ENCODE measurements around the gene NFIA.

NFIA gene

GRCh38 chr1:61404597-61405376, 322.4 kb downstream of the NFIA start:
- no peak overlapping the region for H3K9ac ChIP-seq (ENCODE audit: low read length)
- H3K4me2 ChIP-seq (ENCODE audit: low read depth, low read length) = no peak overlapping the region
- no peaks in the 10 kb centered on the region for H3F3A ChIP-seq (ENCODE audit: insufficient read depth, low read length)
- peaks cover 1% of the 10 kb centered on the region for H3K4me1 ChIP-seq (ENCODE audit: low read length)
- DNase-seq = no peak
- H3K9me3 ChIP-seq (replicated peaks; ENCODE audit: insufficient read depth, low read length) = no peaks in the 10 kb centered on the region
- no peaks in the 10 kb centered on the region for H3K9me2 ChIP-seq (replicated peaks; ENCODE audit: insufficient read depth, low read length)
- no peak overlapping the region for H3K4me3 ChIP-seq (ENCODE audit: low read length)
- no peaks in the 10 kb centered on the region for H3K27me3 ChIP-seq (replicated peaks; ENCODE audit: insufficient read depth, low read length)
- no peaks in the 10 kb centered on the region for H3K79me2 ChIP-seq (ENCODE audit: low read length)
- no peak overlapping the region for H3K27ac ChIP-seq (ENCODE audit: low read length)
- H2AFZ ChIP-seq (ENCODE audit: low read length) = no peak overlapping the region
- no peaks in the 10 kb centered on the region for H3K36me3 ChIP-seq (replicated peaks; ENCODE audit: insufficient read depth, low read length)
- no peak for TF ChIP-seq EZH2 (optimal IDR thresholded peaks at IDR 0.05; ENCODE audit: low read depth, low read length)
- TF ChIP-seq CTCF (IDR thresholded peaks at IDR 0.05; ENCODE audit: low read length) = no peak
- no peak for TF ChIP-seq EZH2phosphoT487 (IDR thresholded peaks at IDR 0.05; ENCODE audit: low read length)
- no peaks in the 10 kb centered on the region for H4K20me1 ChIP-seq (ENCODE audit: insufficient read depth, low read length)

- Histone ChIP-seq H3K9me2 (replicated peaks; ENCODE audit: insufficient read depth, low read length) (no peaks in the 10 kb centered on the region), H3K4me3 (ENCODE audit: low read length) (no peak overlapping the region), H3K27ac (ENCODE audit: low read length) (no peak overlapping the region), H2AFZ (ENCODE audit: low read length) (no peak overlapping the region), H3K4me2 (ENCODE audit: low read depth, low read length) (no peak overlapping the region), H3K27me3 (replicated peaks; ENCODE audit: insufficient read depth, low read length) (no peaks in the 10 kb centered on the region), H3K9me3 (replicated peaks; ENCODE audit: insufficient read depth, low read length) (no peaks in the 10 kb centered on the region), H3K36me3 (replicated peaks; ENCODE audit: insufficient read depth, low read length) (no peaks in the 10 kb centered on the region), H3K79me2 (ENCODE audit: low read length) (no peaks in the 10 kb centered on the region), H3F3A (ENCODE audit: insufficient read depth, low read length) (no peaks in the 10 kb centered on the region), H3K4me1 (ENCODE audit: low read length) (peaks cover 9% of the 10 kb centered on the region), H3K9ac (ENCODE audit: low read length) (no peak overlapping the region), H4K20me1 (ENCODE audit: insufficient read depth, low read length) (no peaks in the 10 kb centered on the region)
- TF ChIP-seq EZH2phosphoT487 (IDR thresholded peaks at IDR 0.05; ENCODE audit: low read length) (no peak), EZH2 (optimal IDR thresholded peaks at IDR 0.05; ENCODE audit: low read depth, low read length) (no peak), CTCF (IDR thresholded peaks at IDR 0.05; ENCODE audit: low read length) (no peak)
- DNase-seq = no peak
These were observed 324.1 kb downstream of the NFIA start for GRCh38 chr1:61406467-61406866.

- H3K27ac ChIP-seq (ENCODE audit: low read length) = no peak overlapping the region
- no peaks in the 10 kb centered on the region for H3K36me3 ChIP-seq (replicated peaks; ENCODE audit: insufficient read depth, low read length)
- H3K9me2 ChIP-seq (replicated peaks; ENCODE audit: insufficient read depth, low read length) = no peaks in the 10 kb centered on the region
- H2AFZ ChIP-seq (ENCODE audit: low read length) = no peak overlapping the region
- H3K79me2 ChIP-seq (ENCODE audit: low read length) = no peaks in the 10 kb centered on the region
- H3K4me2 ChIP-seq (ENCODE audit: low read depth, low read length) = no peak overlapping the region
- no peaks in the 10 kb centered on the region for H4K20me1 ChIP-seq (ENCODE audit: insufficient read depth, low read length)
- H3K4me1 ChIP-seq (ENCODE audit: low read length) = peaks cover 9% of the 10 kb centered on the region
- no peak for DNase-seq
- no peaks in the 10 kb centered on the region for H3K27me3 ChIP-seq (replicated peaks; ENCODE audit: insufficient read depth, low read length)
- H3K4me3 ChIP-seq (ENCODE audit: low read length) = no peak overlapping the region
- no peaks in the 10 kb centered on the region for H3K9me3 ChIP-seq (replicated peaks; ENCODE audit: insufficient read depth, low read length)
- H3K9ac ChIP-seq (ENCODE audit: low read length) = no peak overlapping the region
- no peaks in the 10 kb centered on the region for H3F3A ChIP-seq (ENCODE audit: insufficient read depth, low read length)
- TF ChIP-seq EZH2phosphoT487 (IDR thresholded peaks at IDR 0.05; ENCODE audit: low read length) (no peak), EZH2 (optimal IDR thresholded peaks at IDR 0.05; ENCODE audit: low read depth, low read length) (no peak), CTCF (IDR thresholded peaks at IDR 0.05; ENCODE audit: low read length) (no peak)
These were observed 330.2 kb downstream of the NFIA start for GRCh38 chr1:61412601-61413000.
